Kasumi-1 (cell line): ENCODE results near the gene P4HA2.

ENCODE experiments used
- DNase-seq, 2 experiments: peaks; one replicate each; lab custom pipeline; 2025; lab: John Stamatoyannopoulos, UW

Gene P4HA2

GRCh38 chr5:132264546-132265335 is 37.1 kb upstream of the P4HA2 start:
- DNase-seq: no peak

- DNase-seq: no peak
Measured at GRCh38 chr5:132263548-132264261, 36.1 kb upstream of the P4HA2 start.

GRCh38 chr5:132262882-132263547 is 35.4 kb upstream of the P4HA2 start:
- no peak for DNase-seq

- no peak for DNase-seq
Measured at GRCh38 chr5:132261881-132262845, 34.5 kb upstream of the P4HA2 start.

- DNase-seq: peak; percentile 20 to 30
Measured at GRCh38 chr5:132260714-132261551, 33.3 kb upstream of the P4HA2 start.

- no peak for DNase-seq
Measured at GRCh38 chr5:132260051-132260450, 32.4 kb upstream of the P4HA2 start.

GRCh38 chr5:132259069-132259851 is 31.6 kb upstream of the P4HA2 start:
- no peak for DNase-seq

GRCh38 chr5:132258102-132259068 is 30.7 kb upstream of the P4HA2 start:
- DNase-seq: no peak

GRCh38 chr5:132257131-132258101 is 29.8 kb upstream of the P4HA2 start, which contains the start of gene PDLIM4:
Gene PDLIM4 (plus strand): TSS chr5:132257696. CDS start chr5:132257735, 39 bp downstream.
- DNase-seq: no peak

GRCh38 chr5:132256783-132257130 is 29.1 kb upstream of the P4HA2 start:
- DNase-seq: no peak

- no peak for DNase-seq
Measured at GRCh38 chr5:132256086-132256782, 28.6 kb upstream of the P4HA2 start.

- no peak for DNase-seq
Measured at GRCh38 chr5:132254321-132254977, 26.8 kb upstream of the P4HA2 start.

- no peak for DNase-seq
Measured at GRCh38 chr5:132253452-132254320, 26.0 kb upstream of the P4HA2 start.

- no peak for DNase-seq
Measured at GRCh38 chr5:132253008-132253441, 25.4 kb upstream of the P4HA2 start.

- DNase-seq: no peak
Measured at GRCh38 chr5:132251220-132251725, 23.6 kb upstream of the P4HA2 start.
